CD14-positive monocyte (primary cell): Measurements from ENCODE around the gene KRT2. TPM values are rescaled to one million over a fixed set of nuclear protein-coding genes. Genes with fewer than 3 reads are reported as not detected.

Source experiments
- DNase-seq, 3 donors: peaks; one replicate each; pipeline ENCODE4 v3.0.0-alpha.2; 2011 to 2022
- H2AFZ ChIP-seq: 2 replicates; pipeline ENCODE4 v1.6.0; 2012; ENCODE audit warnings: mild to moderate bottlenecking, low read depth, low read length, inconsistent platforms; ENCODE audit not compliant: insufficient read depth, poor library complexity, severe bottlenecking
- H3K27ac ChIP-seq, 2 donors: 1 replicate in 1 of 2; 2 replicates in 1 of 2; pipeline ENCODE4 v1.5.1; 2012 to 2013; ENCODE audit warnings: low read length in 2 of 2, control low read depth in 1 of 2, inconsistent platforms in 1 of 2, low read depth in 1 of 2, mild to moderate bottlenecking in 1 of 2
- H3K27me3 ChIP-seq, 2 donors: one replicate each; pipeline versions ENCODE4 v1.6.0 to v1.6.1; 2011 to 2013; ENCODE audit warnings: low read length in 2 of 2; ENCODE audit not compliant: control insufficient read depth in 2 of 2, insufficient read depth in 2 of 2
- H3K36me3 ChIP-seq, 2 donors: replicated peaks in 1 of 2; 1 replicate in 1 of 2; 2 replicates in 1 of 2; pipeline versions ENCODE4 v1.5.1 to v1.6.1; 2012 to 2013; ENCODE audit warnings: low read length in 2 of 2, control low read depth in 1 of 2, inconsistent platforms in 1 of 2, mild to moderate bottlenecking in 1 of 2; ENCODE audit not compliant: insufficient read depth in 2 of 2, control insufficient read depth in 1 of 2
- H3K4me1 ChIP-seq, 2 donors: 1 replicate in 1 of 2; 2 replicates in 1 of 2; pipeline versions ENCODE4 v1.5.1 to v1.6.1; 2012 to 2013; ENCODE audit warnings: low read length in 2 of 2, control low read depth in 1 of 2, inconsistent platforms in 1 of 2, mild to moderate bottlenecking in 1 of 2, moderate library complexity in 1 of 2; ENCODE audit not compliant: insufficient read depth in 2 of 2, control insufficient read depth in 1 of 2
- H3K4me2 ChIP-seq: replicated peaks from 2 replicates; pipeline ENCODE3; 2012; ENCODE audit warnings: low read length, moderate library complexity, mild to moderate bottlenecking; ENCODE audit not compliant: poor library complexity, severe bottlenecking; ENCODE audit errors: extremely low read depth
- H3K4me3 ChIP-seq, 3 experiments: fragments of 200-600 bp in 1 of 3; sonication (generic) in 1 of 3; replicated peaks in 1 of 3; 1 replicate in 2 of 3; 2 replicates in 1 of 3; pipeline ENCODE4 v1.5.1; 2011 to 2013; ENCODE audit warnings: low read length in 3 of 3, mild to moderate bottlenecking in 3 of 3, control low read depth in 2 of 3, low read depth in 2 of 3, inconsistent platforms in 1 of 3, moderate library complexity in 1 of 3
- H3K79me2 ChIP-seq: 2 replicates; pipeline ENCODE4 v1.6.0; 2012; ENCODE audit warnings: mild to moderate bottlenecking, control low read depth, inconsistent platforms, low read length, moderate library complexity; ENCODE audit not compliant: insufficient read depth
- H3K9ac ChIP-seq: 2 replicates; pipeline ENCODE4 v1.6.0; 2017; ENCODE audit warnings: low read length, mild to moderate bottlenecking; ENCODE audit not compliant: insufficient read depth, poor library complexity, severe bottlenecking
- H3K9me3 ChIP-seq, 2 donors: replicated peaks in 1 of 2; 1 replicate in 1 of 2; 2 replicates in 1 of 2; pipeline versions ENCODE4 v1.5.1 to v1.6.1; 2012 to 2013; ENCODE audit warnings: low read length in 2 of 2, control low read depth in 1 of 2; ENCODE audit not compliant: control insufficient read depth in 1 of 2, insufficient read depth in 1 of 2
- H4K20me1 ChIP-seq: 2 replicates; pipeline ENCODE4 v1.6.0; 2012; ENCODE audit warnings: mild to moderate bottlenecking, low read length, control low read depth, moderate library complexity; ENCODE audit not compliant: insufficient read depth
- H3K27ac Mint-ChIP-seq, 7 donors: one replicate each; pipeline ENCODE4 v1.8.0; 2020; ENCODE audit warnings: mild to moderate bottlenecking in 7 of 7, mixed read lengths in 7 of 7, moderate library complexity in 6 of 7, inconsistent platforms in 2 of 7
- H3K27me3 Mint-ChIP-seq, 3 donors: one replicate each; pipeline ENCODE4 v1.8.0; 2021 to 2022; ENCODE audit warnings: low read depth in 3 of 3, mild to moderate bottlenecking in 3 of 3, mixed read lengths in 3 of 3, moderate library complexity in 3 of 3, inconsistent platforms in 1 of 3
- H3K36me3 Mint-ChIP-seq, 2 donors: one replicate each; pipeline ENCODE4 v1.8.0; 2020; ENCODE audit warnings: mixed read lengths in 2 of 2, inconsistent platforms in 1 of 2, mild to moderate bottlenecking in 1 of 2
- H3K4me1 Mint-ChIP-seq: one replicate; pipeline ENCODE4 v1.8.0; 2020; ENCODE audit warnings: mild to moderate bottlenecking, mixed read lengths
- H3K4me3 Mint-ChIP-seq, 2 donors: one replicate each; pipeline ENCODE4 v1.8.0; 2020; ENCODE audit warnings: mild to moderate bottlenecking in 2 of 2, mixed read lengths in 2 of 2, moderate library complexity in 1 of 2
- H3K9me3 Mint-ChIP-seq, 7 donors: one replicate each; pipeline ENCODE4 v1.8.0; 2020 to 2022; ENCODE audit warnings: mixed read lengths in 7 of 7, mild to moderate bottlenecking in 6 of 7, moderate library complexity in 6 of 7, inconsistent platforms in 2 of 7
- whole genome bisulfite sequencing: methylation state at CpG from one replicate; pipeline ENCODE4 v1.1.5; 2013; ENCODE audit warnings: missing lambda C conversion rate; ENCODE audit not compliant: insufficient coverage; 5-methylcytosine and 5-hydroxymethylcytosine counted together
- intact Hi-C, 2 donors: fragments of 100-400 bp; cut with micrococcal nuclease; formaldehyde crosslinking; loops; one replicate each; pipeline versions ENCODE4 v1.15.0 to v1.15.1; 2023
- polyA plus RNA-seq, 3 donors: library from polyadenylated mRNA; depleted of rRNA in 1 of 3; unstranded in 2 of 3; stranded (reverse) in 1 of 3; fragments of 300-500 nt in 2 of 3; fragments of >200 nt in 1 of 3; fragmentation: Illumina TruSeq in 2 of 3; gene quantifications; 1 replicate in 2 of 3; 2 replicates in 1 of 3; pipeline ENCODE4 v1.2.3, GENCODE V29; 2012 to 2021
- TF ChIP-seq, protein P1 (sequence below): fragments of 200-600 bp; IDR thresholded peaks from one replicate; pipeline ENCODE4 v1.8.0; 2022; ENCODE audit warnings: antibody characterized with exemption, mild to moderate bottlenecking

Gene KRT2
- polyA plus RNA-seq, 3 donors, result not detected

GRCh38 chr12:52611080-52611468 is 40.9 kb downstream of the KRT2 start:
- Histone ChIP-seq H3K79me2 (no peaks in the 10 kb centered on the region), H3K4me3 (no peak overlapping the region), H3K27ac (no peak overlapping the region), H3K27me3 (no peaks in the 10 kb centered on the region), H3K9me3 (no peaks in the 10 kb centered on the region), H3K4me1 (peaks cover 10% of the 10 kb centered on the region in 2 donors), H4K20me1 (no peaks in the 10 kb centered on the region), H3K36me3 (no peaks in the 10 kb centered on the region), H2AFZ (no peak overlapping the region), H3K9ac (no peak overlapping the region), H3K4me2 (no peak overlapping the region)
- WGBS, result 97% methylated on average over 3 of the region's 6 CpGs
- H3K4me1 Mint-ChIP-seq, result peaks cover 6% of the 10 kb centered on the region
- H3K4me3 Mint-ChIP-seq, result no peak overlapping the region
- DNase-seq, result no peak
- H3K9me3 Mint-ChIP-seq, result peaks cover 0 to 3% (median 0%) of the 10 kb centered on the region in 7 donors
- peaks cover 4 to 13% (median 9%) of the 10 kb centered on the region in 3 donors for H3K27me3 Mint-ChIP-seq
- no peaks in the 10 kb centered on the region for H3K36me3 Mint-ChIP-seq
- no peak overlapping the region for H3K27ac Mint-ChIP-seq
- TF ChIP-seq, protein P1, sequence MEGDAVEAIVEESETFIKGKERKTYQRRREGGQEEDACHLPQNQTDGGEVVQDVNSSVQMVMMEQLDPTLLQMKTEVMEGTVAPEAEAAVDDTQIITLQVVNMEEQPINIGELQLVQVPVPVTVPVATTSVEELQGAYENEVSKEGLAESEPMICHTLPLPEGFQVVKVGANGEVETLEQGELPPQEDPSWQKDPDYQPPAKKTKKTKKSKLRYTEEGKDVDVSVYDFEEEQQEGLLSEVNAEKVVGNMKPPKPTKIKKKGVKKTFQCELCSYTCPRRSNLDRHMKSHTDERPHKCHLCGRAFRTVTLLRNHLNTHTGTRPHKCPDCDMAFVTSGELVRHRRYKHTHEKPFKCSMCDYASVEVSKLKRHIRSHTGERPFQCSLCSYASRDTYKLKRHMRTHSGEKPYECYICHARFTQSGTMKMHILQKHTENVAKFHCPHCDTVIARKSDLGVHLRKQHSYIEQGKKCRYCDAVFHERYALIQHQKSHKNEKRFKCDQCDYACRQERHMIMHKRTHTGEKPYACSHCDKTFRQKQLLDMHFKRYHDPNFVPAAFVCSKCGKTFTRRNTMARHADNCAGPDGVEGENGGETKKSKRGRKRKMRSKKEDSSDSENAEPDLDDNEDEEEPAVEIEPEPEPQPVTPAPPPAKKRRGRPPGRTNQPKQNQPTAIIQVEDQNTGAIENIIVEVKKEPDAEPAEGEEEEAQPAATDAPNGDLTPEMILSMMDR, result no peak
- intact Hi-C loops, result no loop called here

DNA sequence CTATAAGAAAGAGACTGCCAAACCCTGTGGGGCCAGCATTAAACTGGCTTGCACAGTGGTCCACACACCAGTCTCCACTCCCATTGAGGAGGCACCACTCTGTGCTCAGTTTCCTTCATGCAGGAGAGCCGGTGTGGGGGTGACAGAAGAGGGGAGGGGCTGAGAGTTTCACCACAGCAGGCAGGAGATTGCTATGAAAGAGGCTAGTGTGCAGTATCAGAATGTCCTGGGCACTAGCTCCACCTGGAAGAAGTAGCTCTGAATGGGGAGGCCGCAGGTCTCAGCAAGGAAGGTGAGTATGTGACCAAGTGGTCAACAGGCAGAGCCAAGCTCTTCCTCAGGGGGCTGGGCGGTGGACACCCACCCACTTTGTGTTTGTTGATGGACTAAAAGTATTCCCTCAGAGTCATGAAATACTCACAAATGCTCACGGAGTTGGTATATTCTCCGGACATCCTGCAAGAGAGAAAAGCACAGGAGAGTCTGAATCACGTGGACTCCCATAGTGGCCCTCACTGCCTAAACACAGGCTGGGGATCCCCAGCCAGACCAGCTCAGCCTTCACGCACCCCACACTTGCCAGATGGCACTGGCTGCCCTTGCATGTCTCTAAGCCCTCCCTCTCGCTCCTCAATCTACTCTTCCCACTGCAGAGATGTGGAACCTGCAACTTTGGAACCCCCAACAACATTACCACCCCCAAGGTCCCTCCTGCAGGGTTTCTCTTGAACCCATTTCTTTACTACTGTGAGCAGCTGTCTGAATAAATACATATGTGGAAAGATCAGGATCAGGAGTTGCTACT is 43.0 kb downstream of the KRT2 start:
- Histone ChIP-seq H3K4me1 (no peaks in the 10 kb centered on the region), H3K27me3 (no peaks in the 10 kb centered on the region), H4K20me1 (no peaks in the 10 kb centered on the region), H3K27ac (no peak overlapping the region), H3K4me2 (no peak overlapping the region), H3K4me3 (no peak overlapping the region), H3K79me2 (no peaks in the 10 kb centered on the region), H3K9ac (no peak overlapping the region), H3K36me3 (no peaks in the 10 kb centered on the region), H3K9me3 (no peaks in the 10 kb centered on the region), H2AFZ (no peak overlapping the region)
- Mint-ChIP-seq H3K27me3 (peaks cover 2 to 13% (median 10%) of the 10 kb centered on the region in 3 donors), H3K9me3 (peaks cover 0 to 3% (median 0%) of the 10 kb centered on the region in 7 donors), H3K4me3 (no peak overlapping the region), H3K4me1 (no peaks in the 10 kb centered on the region), H3K27ac (no peak overlapping the region), H3K36me3 (no peaks in the 10 kb centered on the region)
- no peak for DNase-seq
- intact Hi-C loops, result no loop called here
- TF ChIP-seq, protein P1, result no peak
- WGBS, result 93% methylated on average over 6 of the region's 8 CpGs
